Choroid plexus epithelial cell (primary cell): ENCODE measurements around the gene PITPNM3.

Source experiments
- DNase-seq: peaks from one replicate; pipeline ENCODE4 v3.0.0-alpha.2; 2010; ENCODE audit warnings: low read depth
- H3K4me3 ChIP-seq: 2 replicates; pipeline ENCODE4 v1.5.1; 2011; ENCODE audit warnings: low read depth, mild to moderate bottlenecking, control low read depth, low read length, moderate library complexity
- CTCF ChIP-seq: conservative IDR thresholded peaks from 2 replicates; pipeline ENCODE4 v1.5.1; 2011; ENCODE audit warnings: low read depth, mild to moderate bottlenecking, control low read depth, inconsistent platforms, low read length, moderate library complexity

The PITPNM3 gene

GRCh38 chr17:6502871-6503509 lies 53.4 kb downstream of the PITPNM3 start:
- H3K4me3 ChIP-seq: no peak overlapping the region
- DNase-seq: no peak
- TF ChIP-seq CTCF: no peak

- no peak overlapping the region for H3K4me3 ChIP-seq
- TF ChIP-seq CTCF: no peak
- no peak for DNase-seq
Observed at GRCh38 chr17:6502142-6502541, 54.2 kb downstream of the PITPNM3 start.

- no peak for TF ChIP-seq CTCF
- no peak overlapping the region for H3K4me3 ChIP-seq
- no peak for DNase-seq
Observed at GRCh38 chr17:6501359-6501758, 55.0 kb downstream of the PITPNM3 start.

- no peak for TF ChIP-seq CTCF
- no peak for DNase-seq
- H3K4me3 ChIP-seq: no peak overlapping the region
Observed at GRCh38 chr17:6498901-6499540, 57.3 kb downstream of the PITPNM3 start.

GRCh38 chr17:6498356-6498755 lies 58.0 kb downstream of the PITPNM3 start:
- TF ChIP-seq CTCF: no peak
- DNase-seq: no peak
- no peak overlapping the region for H3K4me3 ChIP-seq

GRCh38 chr17:6497496-6498221 lies 58.7 kb downstream of the PITPNM3 start:
- no peak overlapping the region for H3K4me3 ChIP-seq
- TF ChIP-seq CTCF: no peak
- DNase-seq: no peak
